Measurements from ENCODE around the gene WTAP. TPM values are rescaled to one million over a fixed set of nuclear protein-coding genes. Genes with fewer than 3 reads are reported as not detected.

WTAP gene
- total and polyA plus RNA-seq, 3 experiments from 2014 or later: 95.1 to 149 (median 103) TPM

DNA sequence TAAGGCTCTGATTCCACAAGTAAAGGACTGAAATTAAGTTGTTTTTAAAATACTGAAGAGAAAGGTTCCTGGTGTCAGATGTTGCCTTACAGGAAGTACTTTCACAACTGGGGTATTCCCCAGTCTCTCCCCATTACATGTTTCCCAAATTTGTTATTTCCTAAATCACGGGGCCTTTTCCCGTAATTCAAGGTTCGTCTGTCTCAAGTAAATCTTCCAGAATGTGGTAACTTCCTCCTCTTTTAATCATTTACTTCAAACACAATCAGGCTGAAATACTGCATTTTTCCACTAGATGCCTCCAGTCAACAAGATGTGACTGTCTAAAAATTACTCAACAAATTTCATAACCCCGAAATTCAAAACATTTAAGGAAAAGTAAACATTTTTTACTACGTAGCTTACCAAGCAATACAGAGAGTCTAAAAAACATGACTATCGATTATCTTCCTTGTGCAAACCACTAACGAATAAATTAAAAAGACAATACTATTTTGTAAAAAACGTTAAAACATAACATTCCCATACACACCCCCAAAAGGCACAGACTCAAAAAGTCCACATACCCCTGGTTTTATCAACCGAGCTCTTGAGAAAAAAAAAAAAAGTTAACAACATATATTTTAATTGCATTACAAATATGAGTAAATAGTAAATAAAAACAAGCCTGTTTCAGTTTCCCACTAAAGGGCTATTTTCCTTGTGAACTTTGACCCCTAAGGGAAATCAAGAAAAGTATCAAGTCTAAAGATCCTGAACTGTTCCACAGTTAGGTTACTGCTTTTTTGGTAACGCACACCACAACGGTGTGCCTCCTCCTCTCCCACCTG lies 36.0 kb upstream of the WTAP start:
- H3K9me3 Mint-ChIP-seq: no peaks in the 10 kb centered on the region
- Histone ChIP-seq H3K27ac (ENCODE audit: low read depth, low read length) (no peak overlapping the region), H3K36me3 (ENCODE audit: insufficient read depth, low read length) (peaks cover 10% of the 10 kb centered on the region), H3K9me3 (ENCODE audit: low read length) (no peaks in the 10 kb centered on the region), H3K27me3 (ENCODE audit: insufficient read depth, low read length, poor library complexity, severe bottlenecking) (no peaks in the 10 kb centered on the region), H3K4me3 (ENCODE audit: low read length) (peak overlapping the region; percentile 73), H3K4me1 (ENCODE audit: insufficient read depth, low read length) (peaks cover 39% of the 10 kb centered on the region)
- no peaks in the 10 kb centered on the region for H3K27me3 Mint-ChIP-seq
- peak overlapping the region; percentile 74 to 95 (median 94) for H3K27ac Mint-ChIP-seq
- H3K4me1 Mint-ChIP-seq: peaks cover 45 to 61% (median 58%) of the 10 kb centered on the region in 3 donors
- peaks cover 0 to 45% (median 9%) of the 10 kb centered on the region in 3 donors for H3K36me3 Mint-ChIP-seq
- ChIA-PET POLR2A (interaction anchor here (0.5 to 5.2 kb wide), 5 partner anchors 37 to 817 kb away, joined by 3 to 60 read pairs (median 9); partner anchors contain the start of genes ACAT2, MRPL18, TCP1 and WTAP), CTCF (interaction anchor here (0.7 to 3.4 kb wide), 19 partner anchors 9 to 765 kb away, joined by 3 to 25 read pairs (median 4); partner anchors contain the start of genes ACAT2, MRPL18 and WTAP)
- H3K4me3 Mint-ChIP-seq: peak overlapping the region; percentile 82 to 97 (median 94)
- peak in 2 of 5 donors; percentile 42 to 62 for DNase-seq

DNA sequence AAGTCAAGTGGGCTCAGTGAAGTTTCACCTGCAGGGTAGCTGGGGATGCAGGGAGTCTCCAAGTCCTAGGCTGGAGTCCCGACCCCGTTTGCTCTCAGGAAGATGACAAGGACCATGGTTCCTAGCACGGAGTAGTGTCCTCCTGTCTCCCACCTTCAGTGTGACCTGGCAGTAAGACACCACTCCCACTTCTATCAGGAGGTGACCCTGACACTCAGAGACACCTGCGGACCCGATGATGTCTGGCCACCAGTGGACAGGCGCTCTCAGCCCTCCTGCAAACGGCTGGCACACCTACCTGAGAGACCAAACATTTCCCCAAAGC lies 35.4 kb upstream of the WTAP start:
- no peaks in the 10 kb centered on the region for H3K9me3 Mint-ChIP-seq
- Histone ChIP-seq H3K4me1 (ENCODE audit: insufficient read depth, low read length) (peaks cover 35% of the 10 kb centered on the region), H3K4me3 (ENCODE audit: low read length) (peak overlapping the region; percentile 73), H3K9me3 (ENCODE audit: low read length) (no peaks in the 10 kb centered on the region), H3K27ac (ENCODE audit: low read depth, low read length) (peak overlapping the region; percentile 85), H3K36me3 (ENCODE audit: insufficient read depth, low read length) (peaks cover 8% of the 10 kb centered on the region), H3K27me3 (ENCODE audit: insufficient read depth, low read length, poor library complexity, severe bottlenecking) (no peaks in the 10 kb centered on the region)
- peaks cover 41 to 56% (median 53%) of the 10 kb centered on the region in 3 donors for H3K4me1 Mint-ChIP-seq
- no peaks in the 10 kb centered on the region for H3K27me3 Mint-ChIP-seq
- H3K4me3 Mint-ChIP-seq: peak overlapping the region; percentile 82 to 97 (median 94)
- peaks cover 0 to 40% (median 9%) of the 10 kb centered on the region in 3 donors for H3K36me3 Mint-ChIP-seq
- H3K27ac Mint-ChIP-seq: peak overlapping the region; percentile 74 to 95 (median 94)
- ChIA-PET CTCF (interaction anchor here (0.7 to 3.4 kb wide), 18 partner anchors 10 to 764 kb away, joined by 3 to 25 read pairs (median 4); partner anchors contain the start of genes ACAT2, MRPL18 and WTAP), POLR2A (interaction anchor here (0.5 to 5.2 kb wide), 4 partner anchors 36 to 816 kb away, joined by 3 to 60 read pairs (median 19); partner anchors contain the start of genes ACAT2, MRPL18, TCP1 and WTAP)
- DNase-seq: peak in 1 of 5 donors; percentile 47

DNA sequence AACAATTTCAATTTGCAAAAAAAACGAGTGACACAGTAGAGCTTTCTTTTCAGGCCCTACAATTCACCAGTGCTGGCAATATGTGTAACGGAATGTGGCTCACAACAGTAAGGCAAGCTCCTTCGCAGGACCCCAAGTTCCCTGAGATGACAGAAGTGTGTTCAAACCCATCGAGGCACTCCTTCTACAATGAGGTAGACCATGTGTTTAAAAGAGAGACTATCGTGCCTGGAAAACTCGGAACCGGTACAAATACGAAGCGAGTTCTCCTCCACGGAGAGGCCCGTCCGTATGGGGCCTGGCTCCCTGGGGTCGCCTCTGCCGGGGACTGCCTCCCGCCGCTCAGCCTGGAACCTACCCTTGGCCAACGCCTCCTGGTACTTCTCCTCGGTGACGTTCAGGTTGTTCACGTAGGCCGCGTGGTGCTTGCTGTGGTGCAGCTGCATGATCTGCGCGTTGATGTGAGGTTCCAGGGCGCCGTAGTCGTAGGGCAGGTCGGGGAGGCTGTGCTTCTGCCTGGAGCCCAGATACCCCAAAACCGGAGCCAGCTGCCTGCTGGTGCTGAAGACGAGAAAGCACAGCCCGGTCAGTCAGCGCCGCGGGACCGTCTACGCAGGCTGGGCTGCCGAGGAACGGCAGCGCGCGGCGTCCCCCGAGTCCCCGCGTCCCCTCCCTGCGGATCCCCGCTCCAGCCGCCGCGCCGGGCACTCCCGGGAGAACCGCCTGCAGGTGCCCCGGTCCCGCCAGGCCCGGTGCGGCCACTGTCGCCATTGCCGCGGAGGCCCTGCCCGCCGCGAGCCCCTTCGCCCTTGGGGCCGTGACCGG lies 34.8 kb upstream of the WTAP start:
- Mint-ChIP-seq H3K27ac (peak overlapping the region; percentile 74 to 96 (median 94)), H3K36me3 (peaks cover 0 to 35% (median 6%) of the 10 kb centered on the region in 3 donors), H3K4me1 (peaks cover 37 to 50% (median 48%) of the 10 kb centered on the region in 3 donors), H3K27me3 (no peaks in the 10 kb centered on the region), H3K4me3 (peak overlapping the region; percentile 92 to 97 (median 94)), H3K9me3 (no peaks in the 10 kb centered on the region)
- Histone ChIP-seq H3K9me3 (ENCODE audit: low read length) (no peaks in the 10 kb centered on the region), H3K27me3 (ENCODE audit: insufficient read depth, low read length, poor library complexity, severe bottlenecking) (no peaks in the 10 kb centered on the region), H3K4me3 (ENCODE audit: low read length) (peak overlapping the region; percentile 73), H3K27ac (ENCODE audit: low read depth, low read length) (peak overlapping the region; percentile 85), H3K36me3 (ENCODE audit: insufficient read depth, low read length) (peaks cover 4% of the 10 kb centered on the region), H3K4me1 (ENCODE audit: insufficient read depth, low read length) (peaks cover 33% of the 10 kb centered on the region)
- POLR2A ChIA-PET: interaction anchor here (0.5 to 5.2 kb wide), 4 partner anchors 36 to 815 kb away, joined by 3 to 60 read pairs (median 19); partner anchors contain the start of genes ACAT2, MRPL18, TCP1 and WTAP
- peak; percentile 27 to 70 (median 47) for DNase-seq
- CTCF ChIA-PET: interaction anchor here (0.7 to 3.4 kb wide), 13 partner anchors 10 to 764 kb away, joined by 3 to 25 read pairs (median 6); partner anchors contain the start of genes ACAT2, MRPL18 and WTAP

DNA sequence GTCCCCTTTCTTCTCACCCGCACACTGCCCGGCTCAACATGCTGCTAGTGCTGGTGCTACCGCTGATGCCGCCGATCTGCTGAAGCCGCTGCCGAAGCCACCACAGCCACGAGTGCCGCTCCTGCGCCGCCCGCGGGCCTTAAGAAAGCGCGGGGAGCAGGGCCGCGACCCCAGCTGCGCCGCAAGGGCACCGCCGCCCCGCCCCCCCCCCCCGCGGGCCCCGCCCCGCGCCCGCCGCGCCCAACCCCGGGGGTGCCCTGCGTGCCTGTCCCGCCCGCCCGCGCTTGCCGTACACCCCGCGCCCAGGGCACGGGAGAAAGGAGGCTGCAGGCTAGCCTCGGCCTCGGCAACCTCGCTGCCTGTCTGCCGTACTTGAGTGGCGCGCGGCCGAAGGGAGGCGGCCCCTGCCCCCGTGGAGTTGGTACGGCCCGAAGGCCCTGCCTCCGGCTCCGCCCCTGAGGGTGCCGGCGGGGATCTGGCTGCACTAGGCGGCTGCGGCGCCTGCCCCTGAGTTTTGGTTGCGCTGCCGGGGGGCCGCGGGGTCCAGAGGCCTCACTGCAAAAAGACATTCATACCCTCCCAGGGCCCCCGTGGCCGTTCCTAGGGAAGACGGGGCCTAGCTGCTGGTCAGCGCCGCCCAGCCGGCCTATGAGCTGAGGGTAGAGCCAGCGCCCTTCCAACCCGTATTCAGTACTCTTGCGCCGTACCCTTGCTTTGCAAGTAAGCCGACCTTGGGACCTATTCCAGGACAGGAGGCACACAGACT lies 34.0 kb upstream of the WTAP start, which contains the start of gene SOD2:
SOD2 (minus strand) TSS at position 114 of the 766 bp plus-strand sequence; CDS start at position 40, 74 bp downstream.
- POLR2A ChIA-PET: interaction anchor here (1.3 to 5.2 kb wide), 4 partner anchors 27 to 97 kb away, joined by 4 to 60 read pairs (median 18); partner anchors contain the start of genes MRPL18, TCP1 and WTAP
- H3K9me3 Mint-ChIP-seq: no peaks in the 10 kb centered on the region
- CTCF ChIA-PET: interaction anchor here (2.7 to 3.4 kb wide), 4 partner anchors 28 to 69 kb away, joined by 12 to 25 read pairs (median 14); partner anchors contain the start of genes ACAT2 and WTAP
- no peaks in the 10 kb centered on the region for H3K27me3 Mint-ChIP-seq
- peak within 1 kb of the TSS; percentile 92 to 97 (median 94) for H3K4me3 Mint-ChIP-seq
- peaks cover 34 to 45% (median 42%) of the 10 kb centered on the region in 3 donors for H3K4me1 Mint-ChIP-seq
- Histone ChIP-seq H3K36me3 (ENCODE audit: insufficient read depth, low read length) (peaks cover 4% of the 10 kb centered on the region), H3K4me3 (ENCODE audit: low read length) (peak within 1 kb of the TSS; percentile 73), H3K9me3 (ENCODE audit: low read length) (no peaks in the 10 kb centered on the region), H3K27ac (ENCODE audit: low read depth, low read length) (peak within 1 kb of the TSS; percentile 85), H3K27me3 (ENCODE audit: insufficient read depth, low read length, poor library complexity, severe bottlenecking) (no peaks in the 10 kb centered on the region), H3K4me1 (ENCODE audit: insufficient read depth, low read length) (peaks cover 33% of the 10 kb centered on the region)
- peaks cover 0 to 27% (median 5%) of the 10 kb centered on the region in 3 donors for H3K36me3 Mint-ChIP-seq
- H3K27ac Mint-ChIP-seq: peak within 1 kb of the TSS; percentile 74 to 98 (median 96)
- peak; percentile 70 to 88 (median 82) for DNase-seq

DNA sequence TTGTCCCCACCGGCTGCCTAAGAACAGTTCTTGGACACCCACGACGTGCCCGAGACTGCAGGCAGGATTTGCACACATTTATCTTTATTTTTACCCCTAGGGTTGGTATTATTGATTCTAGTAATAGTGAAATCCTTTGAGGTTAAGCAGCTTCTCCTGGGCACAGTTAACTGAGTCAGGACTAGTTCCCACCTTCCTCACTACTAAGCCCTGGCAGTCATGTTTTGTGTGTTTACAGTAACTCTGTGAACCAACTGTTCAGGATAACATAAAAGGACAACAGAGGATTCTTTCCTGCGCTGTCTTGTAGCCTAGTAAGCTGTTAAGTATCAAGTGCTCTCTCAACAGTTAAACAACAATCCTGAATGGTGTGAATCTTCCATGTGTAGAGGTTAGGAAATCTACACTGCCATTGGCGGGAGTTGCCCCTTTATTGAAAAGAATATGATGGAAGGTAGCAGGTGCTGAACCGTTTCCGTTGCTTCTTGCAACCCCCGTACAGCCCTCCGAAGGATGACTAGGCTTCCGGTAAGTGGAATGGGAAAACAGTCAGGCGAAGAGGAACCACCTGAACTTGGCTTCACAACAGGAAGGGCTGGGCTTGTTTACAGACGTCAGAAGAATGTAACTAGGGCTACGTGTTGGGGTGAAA lies 33.3 kb upstream of the WTAP start:
- Mint-ChIP-seq H3K27ac (peak overlapping the region; percentile 74 to 98 (median 96)), H3K27me3 (no peaks in the 10 kb centered on the region), H3K4me1 (peaks cover 27 to 40% (median 35%) of the 10 kb centered on the region in 3 donors), H3K4me3 (peak overlapping the region; percentile 92 to 97 (median 93)), H3K36me3 (peaks cover 0 to 20% (median 2%) of the 10 kb centered on the region in 3 donors), H3K9me3 (no peaks in the 10 kb centered on the region)
- Histone ChIP-seq H3K27ac (ENCODE audit: low read depth, low read length) (peak overlapping the region; percentile 85), H3K9me3 (ENCODE audit: low read length) (no peaks in the 10 kb centered on the region), H3K4me1 (ENCODE audit: insufficient read depth, low read length) (peaks cover 33% of the 10 kb centered on the region), H3K36me3 (ENCODE audit: insufficient read depth, low read length) (peaks cover 4% of the 10 kb centered on the region), H3K27me3 (ENCODE audit: insufficient read depth, low read length, poor library complexity, severe bottlenecking) (no peaks in the 10 kb centered on the region), H3K4me3 (ENCODE audit: low read length) (peak overlapping the region; percentile 69)
- DNase-seq: peak in 4 of 5 donors; percentile 18 to 68 (median 60)
- ChIA-PET POLR2A (interaction anchor here (1.3 to 5.2 kb wide), 4 partner anchors 26 to 96 kb away, joined by 4 to 60 read pairs (median 18); partner anchors contain the start of genes MRPL18, TCP1 and WTAP), CTCF (interaction anchor here (3.2 to 3.3 kb wide), 2 partner anchors 27 to 33 kb away, joined by 12 to 15 read pairs; partner anchors contain the start of gene WTAP)

DNA sequence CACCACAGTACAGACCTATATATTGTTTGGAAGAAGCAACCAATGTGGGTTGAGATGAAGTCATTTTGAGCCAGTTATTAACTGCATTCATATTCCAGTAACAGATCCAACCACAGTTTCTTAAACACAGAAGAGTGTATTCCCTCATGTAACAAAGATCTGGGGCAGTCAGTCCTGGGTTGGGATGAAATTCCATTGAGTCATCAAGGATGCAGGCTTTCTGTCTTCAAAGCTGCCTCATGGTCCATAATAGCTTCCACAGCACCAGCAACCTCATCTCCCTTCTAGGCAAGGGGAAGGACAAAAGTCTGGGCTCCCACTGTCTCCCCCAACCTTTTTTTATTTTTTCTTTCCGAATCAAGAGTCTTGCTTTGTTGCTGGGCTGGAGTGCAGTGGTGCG lies 31.3 kb upstream of the WTAP start:
- peaks cover 4% of the 10 kb centered on the region for H3K36me3 ChIP-seq (ENCODE audit: insufficient read depth, low read length)
- CTCF ChIA-PET: interaction anchor here (3.2 kb wide), 1 partner anchor 25 kb away, joined by 15 read pairs; no protein-coding TSS in a partner anchor
- H3K4me1 Mint-ChIP-seq: peaks cover 25 to 39% (median 30%) of the 10 kb centered on the region in 3 donors
- no peaks in the 10 kb centered on the region for H3K27me3 ChIP-seq (ENCODE audit: insufficient read depth, low read length, poor library complexity, severe bottlenecking)
- no peak overlapping the region for H3K27ac ChIP-seq (ENCODE audit: low read depth, low read length)
- peaks cover 32% of the 10 kb centered on the region for H3K4me1 ChIP-seq (ENCODE audit: insufficient read depth, low read length)
- POLR2A ChIA-PET: interaction anchor here (0.8 kb wide), 1 partner anchor 31 kb away, joined by 3 read pairs; the partner anchor contains the start of gene WTAP
- peaks cover 0 to 2% of the 10 kb centered on the region in 2 donors for H3K27me3 Mint-ChIP-seq
- peak overlapping the region in 3 of 8 donors; percentile 66 to 77 (median 74) for H3K27ac Mint-ChIP-seq
- no peak overlapping the region for H3K4me3 ChIP-seq (ENCODE audit: low read length)
- DNase-seq: no peak
- H3K9me3 ChIP-seq (ENCODE audit: low read length): no peaks in the 10 kb centered on the region
- H3K4me3 Mint-ChIP-seq: peak overlapping the region in 2 of 7 donors; percentile 19 to 55
- H3K9me3 Mint-ChIP-seq: no peaks in the 10 kb centered on the region
- peaks cover 3 to 14% (median 3%) of the 10 kb centered on the region in 3 donors for H3K36me3 Mint-ChIP-seq

All from CD8-positive, alpha-beta memory T cell (primary cell).